ENCODE data around the gene MSRB3. TPM values are rescaled to one million over a fixed set of nuclear protein-coding genes. Genes with fewer than 3 reads are reported as not detected.

Gene MSRB3
- total RNA-seq, 2 donors from 2014 or later: 299 to 329 TPM

- intact Hi-C loops (cut with DNase I): no loop called here
Observed at GRCh38 chr12:65505386-65506121, 227.1 kb downstream of the MSRB3 start.

GRCh38 chr12:65508276-65509035, 230.0 kb downstream of the MSRB3 start:
- DNase-seq (ENCODE audit: low spot score): no peak
- intact Hi-C loops (cut with DNase I): no loop called here

More at GRCh38 chr12:65505386-65506121, 227.1 kb downstream of the MSRB3 start:
- DNase-seq (ENCODE audit: low spot score): no peak

GRCh38 chr12:65510007-65510406, 231.5 kb downstream of the MSRB3 start:
- DNase-seq (ENCODE audit: low spot score): no peak
- intact Hi-C loops (cut with DNase I): no loop called here

- intact Hi-C loops (cut with DNase I): no loop called here
- DNase-seq (ENCODE audit: low spot score): peak; percentile 83
Observed at GRCh38 chr12:65510584-65511050, 232.1 kb downstream of the MSRB3 start.

GRCh38 chr12:65511134-65511834, 232.8 kb downstream of the MSRB3 start:
- no peak for DNase-seq (ENCODE audit: low spot score)
- intact Hi-C loops (cut with DNase I): no loop called here

GRCh38 chr12:65511912-65512311, 233.4 kb downstream of the MSRB3 start:
- DNase-seq (ENCODE audit: low spot score): no peak
- intact Hi-C loops (cut with DNase I): no loop called here

Other genes with a start within 250 kb of the MSRB3 start
- gene WIF1, start 157.4 kb upstream of the MSRB3 start, total RNA-seq: under 1 TPM; 0.46 to 0.76 TPM
- gene LEMD3, start 109.1 kb upstream of the MSRB3 start, total RNA-seq: 10 to 100 TPM; 23.9 to 27.2 TPM